ENCODE results near the gene CNTN1.

CNTN1 gene

GRCh38 chr12:40723001-40723400 lies 30.8 kb downstream of the CNTN1 start:
- Histone ChIP-seq H3K18ac (ENCODE audit: low read depth in 1 of 2, low read length in 2 of 2) (no peak overlapping the region), H3K4me2 (ENCODE audit: low read length, poor library complexity, severe bottlenecking) (no peak overlapping the region), H2BK120ac (ENCODE audit: low read depth, low read length) (no peak overlapping the region), H3K9ac (ENCODE audit: low read length) (no peak overlapping the region), H3K23ac (ENCODE audit: low read length in 2 of 2) (no peak overlapping the region), H3K14ac (ENCODE audit: low read length in 2 of 2) (no peak overlapping the region), H3K27me3 (ENCODE audit: control insufficient read depth in 1 of 2, insufficient read depth in 1 of 2, low read length in 2 of 2) (no peaks in the 10 kb centered on the region), H3K36me3 (ENCODE audit: control insufficient read depth in 1 of 2, insufficient read depth in 2 of 2, low read depth in 1 of 2, low read length in 2 of 2) (no peaks in the 10 kb centered on the region), H2BK15ac (ENCODE audit: low read depth, poor library complexity, severe bottlenecking) (no peak overlapping the region), H2BK5ac (ENCODE audit: low read depth, low read length, poor library complexity, severe bottlenecking) (no peak overlapping the region), H2AFZ (ENCODE audit: low read depth, low read length) (no peak overlapping the region), H3K79me1 (replicated peaks; ENCODE audit: low read length, poor library complexity, severe bottlenecking) (no peaks in the 10 kb centered on the region), H3K4ac (ENCODE audit: low read depth in 1 of 2, low read length in 2 of 2) (no peak overlapping the region), H3K4me1 (ENCODE audit: control insufficient read depth, insufficient read depth, low read depth, low read length) (no peaks in the 10 kb centered on the region), H3K9me3 (ENCODE audit: control insufficient read depth, low read length) (no peaks in the 10 kb centered on the region), H3K4me3 (ENCODE audit: insufficient read depth in 1 of 2, low read depth in 1 of 2, low read length in 2 of 2) (no peak overlapping the region), H4K91ac (ENCODE audit: low read length) (no peak overlapping the region), H2AK5ac (ENCODE audit: low read length, severe bottlenecking) (no peak overlapping the region), H2BK12ac (ENCODE audit: low read length in 2 of 2) (no peak overlapping the region), H4K8ac (ENCODE audit: low read length) (no peak overlapping the region), H3K27ac (ENCODE audit: low read length, poor library complexity, severe bottlenecking) (no peak overlapping the region)
- DNase-seq, result no peak
- WGBS, result 100% methylated on average over 2 of the region's 6 CpGs

GRCh38 chr12:40726366-40726765 lies 34.1 kb downstream of the CNTN1 start:
- Histone ChIP-seq H3K27ac (ENCODE audit: low read length, poor library complexity, severe bottlenecking) (no peak overlapping the region), H4K91ac (ENCODE audit: low read length) (no peak overlapping the region), H3K4ac (ENCODE audit: low read depth in 1 of 2, low read length in 2 of 2) (no peak overlapping the region), H3K14ac (ENCODE audit: low read length in 2 of 2) (no peak overlapping the region), H3K4me3 (ENCODE audit: insufficient read depth in 1 of 2, low read depth in 1 of 2, low read length in 2 of 2) (no peak overlapping the region), H3K18ac (ENCODE audit: low read depth in 1 of 2, low read length in 2 of 2) (no peak overlapping the region), H2BK12ac (ENCODE audit: low read length in 2 of 2) (no peak overlapping the region), H3K9ac (ENCODE audit: low read length) (no peak overlapping the region), H3K36me3 (ENCODE audit: control insufficient read depth in 1 of 2, insufficient read depth in 2 of 2, low read depth in 1 of 2, low read length in 2 of 2) (no peaks in the 10 kb centered on the region), H3K9me3 (ENCODE audit: control insufficient read depth, low read length) (no peaks in the 10 kb centered on the region), H2BK15ac (ENCODE audit: low read depth, poor library complexity, severe bottlenecking) (no peak overlapping the region), H2BK5ac (ENCODE audit: low read depth, low read length, poor library complexity, severe bottlenecking) (no peak overlapping the region), H3K4me2 (ENCODE audit: low read length, poor library complexity, severe bottlenecking) (no peak overlapping the region), H4K8ac (ENCODE audit: low read length) (no peak overlapping the region), H3K79me1 (replicated peaks; ENCODE audit: low read length, poor library complexity, severe bottlenecking) (no peaks in the 10 kb centered on the region), H3K4me1 (ENCODE audit: control insufficient read depth, insufficient read depth, low read depth, low read length) (no peaks in the 10 kb centered on the region), H3K27me3 (ENCODE audit: control insufficient read depth in 1 of 2, insufficient read depth in 1 of 2, low read length in 2 of 2) (no peaks in the 10 kb centered on the region), H2AK5ac (ENCODE audit: low read length, severe bottlenecking) (no peak overlapping the region), H2AFZ (ENCODE audit: low read depth, low read length) (no peak overlapping the region), H3K23ac (ENCODE audit: low read length in 2 of 2) (no peak overlapping the region), H2BK120ac (ENCODE audit: low read depth, low read length) (no peak overlapping the region)
- no CpG with 5 or more reads among the region's 1 CpG for WGBS
- DNase-seq, result no peak

GRCh38 chr12:40727774-40728483 lies 35.7 kb downstream of the CNTN1 start:
- Histone ChIP-seq H3K23ac (ENCODE audit: low read length in 2 of 2) (no peak overlapping the region), H3K4ac (ENCODE audit: low read depth in 1 of 2, low read length in 2 of 2) (no peak overlapping the region), H2BK15ac (ENCODE audit: low read depth, poor library complexity, severe bottlenecking) (no peak overlapping the region), H2AFZ (ENCODE audit: low read depth, low read length) (no peak overlapping the region), H2BK120ac (ENCODE audit: low read depth, low read length) (no peak overlapping the region), H3K14ac (ENCODE audit: low read length in 2 of 2) (no peak overlapping the region), H3K4me3 (ENCODE audit: insufficient read depth in 1 of 2, low read depth in 1 of 2, low read length in 2 of 2) (no peak overlapping the region), H3K4me2 (ENCODE audit: low read length, poor library complexity, severe bottlenecking) (no peak overlapping the region), H3K27me3 (ENCODE audit: control insufficient read depth in 1 of 2, insufficient read depth in 1 of 2, low read length in 2 of 2) (no peaks in the 10 kb centered on the region), H4K91ac (ENCODE audit: low read length) (no peak overlapping the region), H3K18ac (ENCODE audit: low read depth in 1 of 2, low read length in 2 of 2) (no peak overlapping the region), H2BK5ac (ENCODE audit: low read depth, low read length, poor library complexity, severe bottlenecking) (no peak overlapping the region), H3K9ac (ENCODE audit: low read length) (no peak overlapping the region), H4K8ac (ENCODE audit: low read length) (no peak overlapping the region), H3K27ac (ENCODE audit: low read length, poor library complexity, severe bottlenecking) (no peak overlapping the region), H2BK12ac (ENCODE audit: low read length in 2 of 2) (no peak overlapping the region), H3K9me3 (ENCODE audit: control insufficient read depth, low read length) (no peaks in the 10 kb centered on the region), H3K79me1 (replicated peaks; ENCODE audit: low read length, poor library complexity, severe bottlenecking) (no peaks in the 10 kb centered on the region), H2AK5ac (ENCODE audit: low read length, severe bottlenecking) (no peak overlapping the region), H3K36me3 (ENCODE audit: control insufficient read depth in 1 of 2, insufficient read depth in 2 of 2, low read depth in 1 of 2, low read length in 2 of 2) (no peaks in the 10 kb centered on the region), H3K4me1 (ENCODE audit: control insufficient read depth, insufficient read depth, low read depth, low read length) (no peaks in the 10 kb centered on the region)
- 81% methylated on average over 3 of the region's 4 CpGs for WGBS
- DNase-seq, result no peak

GRCh38 chr12:40730281-40730680 lies 38.0 kb downstream of the CNTN1 start:
- Histone ChIP-seq H3K9ac (ENCODE audit: low read length) (no peak overlapping the region), H2BK15ac (ENCODE audit: low read depth, poor library complexity, severe bottlenecking) (no peak overlapping the region), H3K27me3 (ENCODE audit: control insufficient read depth in 1 of 2, insufficient read depth in 1 of 2, low read length in 2 of 2) (no peaks in the 10 kb centered on the region), H3K9me3 (ENCODE audit: control insufficient read depth, low read length) (no peaks in the 10 kb centered on the region), H3K36me3 (ENCODE audit: control insufficient read depth in 1 of 2, insufficient read depth in 2 of 2, low read depth in 1 of 2, low read length in 2 of 2) (no peaks in the 10 kb centered on the region), H3K4me2 (ENCODE audit: low read length, poor library complexity, severe bottlenecking) (no peak overlapping the region), H3K4ac (ENCODE audit: low read depth in 1 of 2, low read length in 2 of 2) (no peak overlapping the region), H3K18ac (ENCODE audit: low read depth in 1 of 2, low read length in 2 of 2) (no peak overlapping the region), H3K14ac (ENCODE audit: low read length in 2 of 2) (no peak overlapping the region), H3K23ac (ENCODE audit: low read length in 2 of 2) (no peak overlapping the region), H3K4me1 (ENCODE audit: control insufficient read depth, insufficient read depth, low read depth, low read length) (no peaks in the 10 kb centered on the region), H2BK12ac (ENCODE audit: low read length in 2 of 2) (no peak overlapping the region), H2BK120ac (ENCODE audit: low read depth, low read length) (no peak overlapping the region), H4K91ac (ENCODE audit: low read length) (no peak overlapping the region), H3K79me1 (replicated peaks; ENCODE audit: low read length, poor library complexity, severe bottlenecking) (no peaks in the 10 kb centered on the region), H2AFZ (ENCODE audit: low read depth, low read length) (no peak overlapping the region), H3K4me3 (ENCODE audit: insufficient read depth in 1 of 2, low read depth in 1 of 2, low read length in 2 of 2) (no peak overlapping the region), H2BK5ac (ENCODE audit: low read depth, low read length, poor library complexity, severe bottlenecking) (no peak overlapping the region), H2AK5ac (ENCODE audit: low read length, severe bottlenecking) (no peak overlapping the region), H4K8ac (ENCODE audit: low read length) (no peak overlapping the region), H3K27ac (ENCODE audit: low read length, poor library complexity, severe bottlenecking) (no peak overlapping the region)
- DNase-seq, result no peak
- WGBS, result 67% methylated on average over 1 of the region's 1 CpG

All from mesenchymal stem cell (in vitro differentiated cells and primary cell).